HG03571 (cell line): Measurements from ENCODE around the gene S1PR4.
"Not testable (repeated sequence)": the region's sequence is repeated elsewhere in the genome, so short reads cannot be mapped to it uniquely, and the experiment has no call there.

ENCODE experiments used
- ATAC-seq: cut with Tn5 transposase; IDR thresholded peaks from one replicate; pipeline ENCODE4 v1.9.1; 2021; ENCODE audit not compliant: unreplicated experiment

The S1PR4 gene

GRCh38 chr19:3151563-3152418, 26.8 kb upstream of the S1PR4 start:
- ATAC-seq: no peak

DNA sequence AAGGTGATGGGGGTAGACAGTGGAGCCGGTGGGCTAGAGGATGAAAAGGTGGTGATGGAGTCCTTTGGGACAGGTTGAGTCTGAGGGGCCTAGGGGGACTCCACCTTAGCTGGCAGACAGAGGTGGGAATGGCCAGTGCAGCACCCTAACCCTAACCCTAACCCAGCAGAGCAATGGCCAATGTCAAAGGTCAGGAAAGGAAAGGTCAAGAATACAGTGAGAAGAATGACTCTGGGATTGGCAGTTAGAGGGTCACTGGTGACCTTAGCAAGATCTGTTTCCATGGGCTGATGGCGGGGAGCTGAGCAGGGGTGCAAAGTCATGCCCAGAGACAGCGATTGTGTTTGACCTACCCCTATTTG, 26.2 kb upstream of the S1PR4 start:
- ATAC-seq: no peak

DNA sequence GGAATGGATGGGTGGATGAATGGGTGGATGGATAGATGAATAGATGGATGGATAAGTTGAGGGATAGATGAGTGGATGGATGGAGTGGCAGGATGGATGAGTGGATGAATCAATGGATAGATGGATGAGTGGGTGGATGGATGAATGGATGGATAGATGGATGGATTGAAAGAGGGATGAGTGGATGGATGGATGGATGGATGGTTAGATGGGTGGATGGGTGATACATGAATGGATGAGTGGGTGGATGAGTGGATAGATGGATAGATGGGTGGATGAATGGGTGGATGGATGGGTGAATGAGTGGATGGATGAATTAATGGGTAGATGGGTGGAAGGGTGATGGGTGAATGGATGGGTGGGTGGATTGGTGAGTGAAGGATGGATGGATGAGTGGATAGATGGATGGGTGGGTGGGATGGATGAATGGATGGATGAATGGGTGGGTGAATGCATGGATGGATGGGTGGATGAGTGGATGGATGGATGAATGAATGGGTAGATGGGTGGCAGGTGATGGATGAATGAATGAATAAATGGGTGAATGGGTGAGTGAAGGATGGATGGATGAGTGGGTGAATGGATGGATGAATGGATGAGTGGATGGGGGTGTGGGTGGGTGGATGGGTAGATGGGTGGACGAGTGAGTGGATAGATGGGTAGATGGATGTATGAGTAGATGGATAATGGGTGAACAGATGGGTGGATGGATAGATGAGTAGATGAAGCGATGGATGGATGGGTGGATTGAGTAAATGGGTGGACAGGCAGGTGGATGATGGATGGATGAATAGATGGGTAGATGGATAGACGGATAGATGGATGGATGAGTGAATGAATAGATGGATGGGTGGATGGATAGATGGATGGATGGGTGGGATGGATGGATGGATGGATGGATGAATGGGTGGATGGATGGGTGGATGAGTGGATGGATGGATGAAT, 25.0 kb upstream of the S1PR4 start:
- ATAC-seq: no peak

- not testable (repeated sequence) for ATAC-seq
These were observed 24.1 kb upstream of the S1PR4 start for GRCh38 chr19:3154447-3154846.

DNA sequence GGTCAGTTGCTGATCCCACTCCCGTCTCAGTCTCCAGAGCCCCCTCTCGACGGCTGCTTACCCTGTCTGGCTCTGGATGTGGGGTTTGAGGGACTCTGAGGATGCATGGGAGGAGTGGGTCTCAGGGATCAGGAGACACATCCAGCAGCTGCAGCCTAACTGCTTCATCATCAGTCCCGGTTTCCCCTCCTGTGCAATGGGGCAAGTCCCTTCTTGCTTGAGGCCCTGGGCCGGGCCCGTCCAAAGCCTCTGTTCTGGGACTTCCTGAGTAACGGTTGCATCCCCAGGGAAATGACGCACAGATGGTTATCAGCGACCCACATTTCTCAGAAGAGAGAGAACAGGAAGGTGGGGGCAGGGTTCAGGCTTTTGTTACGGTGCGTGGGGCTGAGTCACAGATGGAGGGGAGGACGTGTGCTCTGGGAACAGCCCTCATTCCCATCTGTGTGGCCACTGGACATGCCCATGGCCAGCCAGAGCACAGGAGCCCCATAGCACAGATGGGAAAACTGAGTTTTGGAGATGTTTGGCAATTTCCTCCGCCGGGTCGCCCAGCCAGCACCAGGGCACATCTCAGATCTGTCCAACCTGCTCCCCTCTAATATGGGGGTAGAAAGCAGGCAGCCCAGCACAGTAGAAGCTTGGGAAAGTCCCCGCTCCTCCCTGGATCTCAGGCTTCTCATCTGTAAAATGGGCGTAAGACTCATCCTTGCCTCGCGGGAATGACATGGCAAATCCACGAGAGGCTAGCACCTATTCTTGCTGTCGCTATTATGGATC, 23.4 kb upstream of the S1PR4 start:
- ATAC-seq: no peak

DNA sequence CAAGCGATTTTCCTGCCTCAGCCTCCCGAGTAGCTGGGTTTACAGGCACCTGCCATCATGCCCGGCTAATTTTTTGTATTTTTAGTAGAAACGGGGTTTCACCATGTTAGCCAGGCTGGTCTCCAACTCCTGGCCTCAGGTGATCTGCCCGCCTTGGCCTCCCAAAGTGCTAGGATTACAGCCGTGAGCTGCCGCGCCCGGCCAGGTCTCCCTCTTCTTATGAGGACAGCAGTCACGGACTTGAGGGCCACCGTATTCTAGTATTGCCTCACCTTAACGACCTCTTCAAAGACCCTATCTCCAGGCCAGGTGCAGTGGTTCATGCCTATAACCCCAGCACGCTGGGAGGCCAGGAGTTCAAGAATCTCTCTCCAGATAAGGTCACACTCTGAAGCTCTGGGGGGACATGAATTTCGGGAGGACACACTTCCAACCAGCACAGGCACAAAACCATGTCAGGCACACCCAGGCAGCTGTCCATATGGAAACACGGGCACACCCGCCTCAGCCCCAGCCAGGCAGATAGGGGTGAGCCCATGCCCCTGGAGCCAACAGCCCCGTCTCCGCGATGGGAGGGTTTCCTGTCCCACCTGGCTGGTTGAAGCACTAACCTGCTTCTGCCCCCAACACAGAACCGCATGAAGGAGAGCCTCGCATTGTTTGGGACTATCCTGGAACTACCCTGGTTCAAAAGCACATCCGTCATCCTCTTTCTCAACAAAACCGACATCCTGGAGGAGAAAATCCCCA, 21.3 kb upstream of the S1PR4 start:
- no peak for ATAC-seq

- no peak for ATAC-seq
These were observed 19.0 kb upstream of the S1PR4 start for GRCh38 chr19:3159565-3159964.

GRCh38 chr19:3160219-3160618, 18.4 kb upstream of the S1PR4 start:
- no peak for ATAC-seq

- ATAC-seq: no peak
These were observed 17.1 kb upstream of the S1PR4 start for GRCh38 chr19:3161453-3161852.

DNA sequence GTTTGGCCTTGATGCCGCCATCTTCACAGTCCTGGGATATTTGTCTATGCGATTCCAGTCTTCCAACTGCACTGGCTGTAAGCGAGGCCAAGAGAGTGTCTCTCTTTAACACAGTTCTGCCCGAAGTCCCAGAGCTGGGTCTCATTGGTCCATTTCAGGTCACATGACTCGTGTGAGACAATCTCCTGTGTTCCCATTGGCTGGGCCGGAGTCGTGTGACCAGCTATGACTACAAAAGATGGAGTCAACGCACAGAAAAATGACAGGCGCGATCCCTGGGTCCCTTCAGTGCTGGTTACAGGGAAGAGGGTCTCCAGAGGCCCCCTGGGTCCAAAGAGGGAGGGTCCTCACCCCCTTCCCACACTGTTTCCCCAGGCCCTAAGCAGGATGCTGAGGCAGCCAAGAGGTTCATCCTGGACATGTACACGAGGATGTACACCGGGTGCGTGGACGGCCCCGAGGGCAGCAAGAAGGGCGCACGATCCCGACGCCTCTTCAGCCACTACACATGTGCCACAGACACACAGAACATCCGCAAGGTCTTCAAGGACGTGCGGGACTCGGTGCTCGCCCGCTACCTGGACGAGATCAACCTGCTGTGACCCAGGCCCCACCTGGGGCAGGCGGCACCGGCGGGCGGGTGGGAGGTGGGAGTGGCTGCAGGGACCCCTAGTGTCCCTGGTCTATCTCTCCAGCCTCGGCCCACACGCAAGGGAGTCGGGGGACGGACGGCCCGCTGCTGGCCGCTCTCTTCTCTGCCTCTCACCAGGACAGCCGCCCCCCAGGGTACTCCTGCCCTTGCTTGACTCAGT, 15.9 kb upstream of the S1PR4 start:
- no peak for ATAC-seq

DNA sequence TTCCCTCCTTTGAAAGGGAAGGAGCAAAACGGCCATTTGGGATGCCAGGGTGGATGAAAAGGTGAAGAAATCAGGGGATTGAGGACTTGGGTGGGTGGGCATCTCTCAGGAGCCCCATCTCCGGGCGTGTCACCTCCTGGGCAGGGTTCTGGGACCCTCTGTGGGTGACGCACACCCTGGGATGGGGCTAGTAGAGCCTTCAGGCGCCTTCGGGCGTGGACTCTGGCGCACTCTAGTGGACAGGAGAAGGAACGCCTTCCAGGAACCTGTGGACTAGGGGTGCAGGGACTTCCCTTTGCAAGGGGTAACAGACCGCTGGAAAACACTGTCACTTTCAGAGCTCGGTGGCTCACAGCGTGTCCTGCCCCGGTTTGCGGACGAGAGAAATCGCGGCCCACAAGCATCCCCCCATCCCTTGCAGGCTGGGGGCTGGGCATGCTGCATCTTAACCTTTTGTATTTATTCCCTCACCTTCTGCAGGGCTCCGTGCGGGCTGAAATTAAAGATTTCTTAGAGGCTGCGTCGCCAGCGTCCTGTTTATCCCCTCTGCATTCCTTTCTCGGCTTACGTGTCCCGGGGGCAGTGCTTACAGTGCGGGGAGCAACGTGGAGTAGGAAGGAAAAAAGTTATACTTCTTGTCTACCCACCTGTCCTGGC, 15.2 kb upstream of the S1PR4 start:
- no peak for ATAC-seq

GRCh38 chr19:3163943-3164342, 14.6 kb upstream of the S1PR4 start:
- no peak for ATAC-seq

DNA sequence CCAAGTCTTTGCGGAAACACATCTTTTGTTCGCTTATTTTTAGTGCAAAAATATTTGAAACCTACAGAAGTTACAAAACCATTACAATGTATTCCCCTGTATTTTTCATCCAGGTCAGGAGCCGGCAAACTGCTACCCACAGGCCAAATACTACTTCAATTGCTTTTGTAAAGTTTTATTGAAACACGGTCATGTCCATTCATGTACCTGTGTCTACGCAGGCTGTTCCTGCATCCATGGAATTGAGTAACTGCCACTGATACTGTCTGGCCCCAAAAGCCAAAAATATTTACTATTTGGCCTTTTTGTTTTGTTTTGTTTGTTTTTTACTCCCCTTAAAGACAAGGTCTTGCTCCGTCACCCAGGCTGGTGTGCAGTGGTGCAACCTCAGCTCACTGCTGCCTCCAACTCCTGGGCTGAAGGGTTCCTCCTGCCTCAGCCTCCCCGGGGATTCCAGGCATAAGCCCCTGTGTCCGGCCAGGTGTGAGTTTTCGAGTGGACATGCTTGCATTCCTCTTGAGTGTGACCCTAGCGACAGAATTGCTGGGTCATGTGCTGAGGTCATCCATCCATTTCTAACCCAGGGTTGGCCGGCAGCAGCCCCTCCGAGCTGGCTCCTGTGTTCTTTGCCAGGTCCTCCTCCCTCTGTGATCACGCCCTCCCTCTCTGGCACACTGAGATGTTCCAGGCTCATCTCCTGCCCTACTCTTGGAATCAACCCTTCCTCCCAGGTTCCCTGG, 10.9 kb upstream of the S1PR4 start:
- ATAC-seq: no peak

DNA sequence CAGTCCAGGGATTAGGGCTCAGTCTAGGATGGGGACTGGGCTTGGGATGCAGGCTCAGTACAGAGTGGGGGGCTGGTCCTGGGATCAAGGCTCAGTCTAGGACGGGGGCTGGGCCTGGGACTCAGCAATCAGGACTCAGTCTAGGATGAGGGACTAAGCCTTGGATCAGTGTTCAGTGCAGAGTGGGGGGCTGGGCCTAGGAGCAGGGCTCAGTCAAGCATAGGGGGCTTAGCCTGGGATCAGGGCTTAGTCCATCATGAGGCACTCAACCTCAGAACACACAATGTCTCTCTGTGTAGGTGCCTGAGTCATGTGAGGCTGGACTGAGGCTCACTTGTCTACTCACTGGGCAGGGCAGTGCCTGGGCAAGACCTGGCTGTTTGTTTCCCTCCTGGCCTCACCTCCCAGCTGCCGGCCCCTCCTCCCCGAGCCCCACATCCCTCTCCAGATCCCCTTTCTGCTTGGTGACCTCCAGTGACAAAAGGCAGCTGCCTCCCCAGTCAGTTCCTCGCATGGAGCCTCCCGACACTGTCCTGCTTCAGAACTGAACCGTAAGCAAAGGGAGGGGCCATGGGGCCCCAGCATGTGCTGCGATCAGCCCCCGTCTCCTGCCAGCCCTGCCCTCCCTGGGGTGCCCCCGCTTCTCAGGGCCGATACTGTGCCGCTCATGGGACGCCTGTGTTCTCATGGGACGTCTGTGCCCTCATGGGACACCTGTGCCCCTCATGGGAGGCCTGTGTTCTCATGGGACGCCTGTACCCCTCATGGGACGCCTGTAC, 6.5 kb upstream of the S1PR4 start:
- ATAC-seq: no peak

- not testable (repeated sequence) for ATAC-seq
These were observed 5.9 kb upstream of the S1PR4 start for GRCh38 chr19:3172673-3173000.

- no peak for ATAC-seq
These were observed 2.5 kb upstream of the S1PR4 start for GRCh38 chr19:3175781-3176714.
